BE2C (cell line): ENCODE measurements around the gene ASPRV1.
"Not testable (repeated sequence)": the region's sequence is repeated elsewhere in the genome, so short reads cannot be mapped to it uniquely, and the experiment has no call there.

Experiments used
- DNase-seq: peaks from one replicate; pipeline ENCODE4 v3.0.0-alpha.2; 2020
- H3K27me3 ChIP-seq: fragments of 250-450 bp; sonication (Bioruptor Pico); 2 replicates; pipeline ENCODE4 v1.5.1; 2020; ENCODE audit warnings: mild to moderate bottlenecking
- H3K36me3 ChIP-seq: fragments of 250-450 bp; sonication (Bioruptor Pico); 2 replicates; pipeline ENCODE4 v1.5.1; 2020; ENCODE audit warnings: mild to moderate bottlenecking
- H3K4me1 ChIP-seq: fragments of 250-450 bp; sonication (Bioruptor Pico); 2 replicates; pipeline ENCODE4 v1.5.1; 2020
- H3K4me3 ChIP-seq: 2 replicates; pipeline ENCODE4 v1.5.1; 2011; ENCODE audit warnings: low read depth, low read length
- H3K9me3 ChIP-seq: fragments of 250-450 bp; sonication (Bioruptor Pico); 2 replicates; pipeline ENCODE4 v1.5.1; 2020
- TF ChIP-seq, protein P1 (sequence below): IDR thresholded peaks from 2 replicates; pipeline ENCODE4 v1.5.1; 2012; ENCODE audit warnings: mild to moderate bottlenecking, low read depth, low read length

ASPRV1 gene

DNA sequence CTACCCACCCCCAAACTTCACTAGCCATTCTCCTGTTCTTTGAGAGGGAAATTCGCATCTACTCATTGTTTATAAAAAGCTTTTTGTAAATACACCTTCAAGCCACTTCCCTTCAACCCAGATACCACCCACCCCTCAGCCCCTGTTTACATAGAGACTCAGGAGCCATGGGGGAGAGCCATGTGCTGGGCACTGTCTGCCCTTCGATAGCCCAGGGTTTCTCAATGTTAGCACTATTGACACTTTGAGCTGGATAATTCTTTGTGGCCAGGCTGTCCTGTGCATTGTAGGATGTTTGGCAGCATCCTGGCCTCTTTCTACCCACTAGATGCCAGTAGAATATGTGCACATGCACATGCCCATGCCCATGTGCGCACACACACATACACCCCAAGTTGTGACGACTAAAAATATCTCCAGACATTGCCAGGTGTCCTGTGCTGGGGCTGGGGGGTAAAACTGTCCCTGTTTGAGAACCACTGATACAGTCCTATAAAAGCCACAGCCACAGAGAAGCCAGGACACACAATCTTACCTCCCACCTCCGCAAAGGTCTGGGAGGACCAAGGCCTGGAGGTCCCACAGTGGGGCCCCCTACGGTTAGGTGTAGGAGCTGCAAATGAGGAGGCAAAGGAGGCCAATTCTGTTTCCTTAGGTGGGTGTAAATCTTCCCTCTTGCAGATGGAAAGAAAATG, 44.5 kb upstream of the ASPRV1 start:
- H3K4me1 ChIP-seq: no peaks in the 10 kb centered on the region
- H3K36me3 ChIP-seq: no peaks in the 10 kb centered on the region
- no peak overlapping the region for H3K4me3 ChIP-seq
- TF ChIP-seq, protein P1, sequence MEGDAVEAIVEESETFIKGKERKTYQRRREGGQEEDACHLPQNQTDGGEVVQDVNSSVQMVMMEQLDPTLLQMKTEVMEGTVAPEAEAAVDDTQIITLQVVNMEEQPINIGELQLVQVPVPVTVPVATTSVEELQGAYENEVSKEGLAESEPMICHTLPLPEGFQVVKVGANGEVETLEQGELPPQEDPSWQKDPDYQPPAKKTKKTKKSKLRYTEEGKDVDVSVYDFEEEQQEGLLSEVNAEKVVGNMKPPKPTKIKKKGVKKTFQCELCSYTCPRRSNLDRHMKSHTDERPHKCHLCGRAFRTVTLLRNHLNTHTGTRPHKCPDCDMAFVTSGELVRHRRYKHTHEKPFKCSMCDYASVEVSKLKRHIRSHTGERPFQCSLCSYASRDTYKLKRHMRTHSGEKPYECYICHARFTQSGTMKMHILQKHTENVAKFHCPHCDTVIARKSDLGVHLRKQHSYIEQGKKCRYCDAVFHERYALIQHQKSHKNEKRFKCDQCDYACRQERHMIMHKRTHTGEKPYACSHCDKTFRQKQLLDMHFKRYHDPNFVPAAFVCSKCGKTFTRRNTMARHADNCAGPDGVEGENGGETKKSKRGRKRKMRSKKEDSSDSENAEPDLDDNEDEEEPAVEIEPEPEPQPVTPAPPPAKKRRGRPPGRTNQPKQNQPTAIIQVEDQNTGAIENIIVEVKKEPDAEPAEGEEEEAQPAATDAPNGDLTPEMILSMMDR: no peak
- DNase-seq: no peak
- H3K9me3 ChIP-seq: no peaks in the 10 kb centered on the region
- no peaks in the 10 kb centered on the region for H3K27me3 ChIP-seq

DNA sequence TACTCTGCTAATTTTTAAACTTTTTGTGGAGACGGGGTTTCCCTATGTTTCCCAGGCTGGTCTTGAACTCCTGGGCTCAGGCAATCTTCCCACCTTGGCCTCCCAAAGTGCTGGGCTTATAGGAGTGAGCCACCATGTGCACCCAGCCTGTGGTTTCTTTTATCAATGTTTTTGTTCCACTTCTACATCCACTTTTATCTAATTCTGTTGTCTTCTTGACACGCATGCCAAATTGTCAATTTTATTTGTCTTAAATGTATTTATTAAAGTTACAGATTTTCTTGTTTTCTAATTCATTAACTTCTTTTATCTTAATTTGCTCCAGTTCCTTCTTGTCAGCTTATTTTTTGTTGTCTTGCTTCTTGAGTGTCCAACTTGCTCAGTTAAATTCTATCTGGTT, 43.8 kb upstream of the ASPRV1 start:
- no peaks in the 10 kb centered on the region for H3K9me3 ChIP-seq
- no peaks in the 10 kb centered on the region for H3K4me1 ChIP-seq
- H3K36me3 ChIP-seq: no peaks in the 10 kb centered on the region
- DNase-seq: no peak
- TF ChIP-seq, protein P1: no peak
- H3K4me3 ChIP-seq: no peak overlapping the region
- no peaks in the 10 kb centered on the region for H3K27me3 ChIP-seq

- Histone ChIP-seq H3K4me3 (no peak overlapping the region), H3K36me3 (no peaks in the 10 kb centered on the region), H3K27me3 (no peaks in the 10 kb centered on the region), H3K9me3 (no peaks in the 10 kb centered on the region), H3K4me1 (no peaks in the 10 kb centered on the region)
- no peak for DNase-seq
- TF ChIP-seq, protein P1: no peak
Observed at GRCh38 chr2:70003093-70003830, 41.8 kb upstream of the ASPRV1 start.

GRCh38 chr2:70002241-70002899, 40.9 kb upstream of the ASPRV1 start:
- no peak overlapping the region for H3K4me3 ChIP-seq
- no peaks in the 10 kb centered on the region for H3K4me1 ChIP-seq
- no peaks in the 10 kb centered on the region for H3K27me3 ChIP-seq
- no peak for DNase-seq
- no peaks in the 10 kb centered on the region for H3K9me3 ChIP-seq
- TF ChIP-seq, protein P1: no peak
- H3K36me3 ChIP-seq: no peaks in the 10 kb centered on the region

DNA sequence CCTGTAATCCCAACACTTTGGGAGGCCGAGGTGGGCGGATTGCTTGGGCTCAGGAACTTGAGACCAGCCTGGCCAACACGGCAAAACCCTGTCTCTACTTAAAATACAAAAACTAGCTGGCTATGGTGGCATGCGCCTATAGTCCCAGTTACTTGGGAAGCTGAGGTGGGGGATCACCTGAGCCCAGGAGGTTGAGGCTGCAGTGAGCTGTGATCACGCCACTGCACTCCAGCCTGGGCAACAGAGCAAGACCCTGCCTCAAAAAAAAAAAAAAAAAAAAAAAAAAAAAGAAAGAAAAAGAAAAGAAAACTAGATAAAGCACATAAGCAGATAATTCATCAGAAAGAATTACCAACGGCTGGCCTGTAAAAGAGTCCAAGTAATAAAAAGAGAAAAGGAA, 39.1 kb upstream of the ASPRV1 start:
- H3K4me3 ChIP-seq, H3K4me1 ChIP-seq, H3K27me3 ChIP-seq: not testable (repeated sequence)

GRCh38 chr2:69998761-69999160, 37.3 kb upstream of the ASPRV1 start:
- Histone ChIP-seq H3K36me3 (no peaks in the 10 kb centered on the region), H3K4me1 (no peaks in the 10 kb centered on the region), H3K4me3 (no peak overlapping the region), H3K27me3 (no peaks in the 10 kb centered on the region), H3K9me3 (no peaks in the 10 kb centered on the region)
- TF ChIP-seq, protein P1: no peak
- no peak for DNase-seq

More for the DNA sequence above, 39.1 kb upstream of the ASPRV1 start:
- not testable (repeated sequence) for H3K36me3 ChIP-seq, DNase-seq, H3K9me3 ChIP-seq
